ENCODE data around the gene ANKS1A.
"Not testable (repeated sequence)": the region's sequence is repeated elsewhere in the genome, so short reads cannot be mapped to it uniquely, and the experiment has no call there.

ANKS1A gene

GRCh38 chr6:34884996-34885395 lies 4.1 kb upstream of the ANKS1A start:
- DNase-seq: no peak

GRCh38 chr6:34885837-34886236 lies 3.2 kb upstream of the ANKS1A start:
- not testable (repeated sequence) for DNase-seq

DNA sequence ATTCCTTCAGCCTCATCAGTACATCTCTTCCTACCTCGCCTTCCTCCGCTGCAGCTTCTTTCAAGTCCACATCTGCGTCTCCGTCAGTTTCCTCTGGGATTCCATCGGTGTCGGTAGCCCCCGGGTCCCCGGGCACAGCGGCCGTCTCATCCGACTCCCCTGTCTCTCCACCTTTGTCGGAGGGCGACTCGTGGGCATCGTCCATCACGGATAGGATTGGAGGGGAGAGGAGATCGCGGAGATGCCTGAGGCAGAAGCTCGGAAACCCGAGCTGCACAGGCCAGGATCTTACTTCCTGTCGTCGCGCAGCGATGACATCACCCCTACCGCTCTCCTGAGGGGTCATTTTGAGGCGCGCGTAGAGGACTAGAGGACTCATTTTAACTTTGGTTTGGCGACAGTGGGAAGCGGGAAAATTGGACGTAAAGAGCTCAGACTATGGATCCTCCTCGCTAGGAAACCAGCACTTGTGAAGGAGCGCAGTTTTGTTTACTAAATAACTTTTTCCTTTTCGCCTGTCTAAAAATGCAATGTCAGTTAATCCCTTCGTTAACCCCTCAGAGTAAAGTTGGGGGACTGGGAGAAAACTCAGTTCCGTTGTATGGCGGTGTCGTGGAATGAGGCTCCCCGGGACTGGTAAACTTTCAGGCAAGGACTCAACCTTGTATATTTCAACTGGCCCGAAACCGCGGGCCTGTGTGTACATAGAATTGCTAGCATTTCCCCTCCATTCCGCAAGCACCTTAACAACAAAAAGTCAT lies 1.1 kb upstream of the ANKS1A start, which contains the start of gene TAF11:
Gene TAF11 (minus strand): TSS at position 290 of the 761 bp plus-strand sequence. CDS start 85 bp downstream, at position 205.
- DNase-seq: peak; percentile 84 to 90

GRCh38 chr6:34888514-34888856 lies 570 bp upstream of the ANKS1A start:
- no peak for DNase-seq

DNA sequence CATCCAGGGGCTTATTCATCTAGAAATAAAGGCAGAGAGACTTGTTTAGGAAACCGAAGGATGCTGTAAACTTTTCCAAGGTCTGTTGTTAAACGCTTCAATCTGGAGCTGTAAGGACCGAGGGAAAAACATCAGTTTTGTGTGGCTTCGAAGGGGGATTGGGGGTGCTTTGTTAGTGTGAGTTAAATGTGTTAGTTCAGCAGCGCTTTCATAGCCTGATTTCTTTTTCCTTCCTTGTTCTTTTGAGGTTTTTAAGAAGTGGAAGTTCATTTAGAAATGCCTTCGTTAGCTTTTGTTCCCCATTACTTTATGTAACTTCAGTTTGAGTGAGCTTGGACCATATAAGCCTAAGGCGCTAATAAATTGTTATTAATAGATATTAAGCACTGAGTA lies 1.5 kb downstream of the ANKS1A start:
- DNase-seq: no peak

- no peak for DNase-seq
Observed at GRCh38 chr6:34891296-34891695, 2.2 kb downstream of the ANKS1A start.

DNA sequence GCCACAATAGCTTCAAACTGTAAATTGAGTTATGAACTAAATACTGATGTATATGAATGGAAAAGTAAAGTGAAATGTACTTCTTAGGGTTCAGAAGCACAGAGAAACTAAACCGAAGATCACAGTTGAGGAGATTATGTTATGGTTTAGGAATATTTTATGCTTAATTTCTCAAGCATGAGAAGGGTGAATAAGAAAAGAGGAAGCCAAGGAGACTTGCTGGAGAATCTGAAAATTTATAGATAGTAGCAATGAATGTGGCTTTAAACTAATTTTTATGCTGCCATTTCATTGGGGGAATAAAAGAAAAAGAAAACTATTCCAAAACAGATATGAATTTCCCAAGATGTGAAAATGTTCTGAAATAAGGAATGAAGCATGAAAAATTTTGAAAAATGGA lies 5.6 kb downstream of the ANKS1A start:
- no peak for DNase-seq

DNA sequence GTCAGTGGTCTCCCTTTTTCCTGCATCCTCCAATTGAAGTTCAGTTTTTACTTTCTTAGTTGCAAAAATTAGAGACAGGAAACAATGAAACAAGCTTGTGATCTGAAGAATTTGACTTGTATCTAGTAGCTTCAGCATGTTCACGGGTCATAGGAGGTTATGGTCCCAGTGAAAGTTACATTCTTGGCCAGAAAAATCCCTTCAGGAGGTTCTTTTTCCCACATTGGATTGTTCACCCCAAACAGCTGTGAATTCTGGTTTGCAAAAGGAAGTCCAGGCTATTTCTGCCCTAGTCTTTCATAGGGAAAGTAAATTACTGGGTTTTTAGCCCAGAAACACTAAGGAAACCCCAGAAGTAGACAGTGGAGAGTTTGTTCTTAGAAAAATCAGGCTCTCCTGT lies 8.1 kb downstream of the ANKS1A start:
- no peak for DNase-seq

DNA sequence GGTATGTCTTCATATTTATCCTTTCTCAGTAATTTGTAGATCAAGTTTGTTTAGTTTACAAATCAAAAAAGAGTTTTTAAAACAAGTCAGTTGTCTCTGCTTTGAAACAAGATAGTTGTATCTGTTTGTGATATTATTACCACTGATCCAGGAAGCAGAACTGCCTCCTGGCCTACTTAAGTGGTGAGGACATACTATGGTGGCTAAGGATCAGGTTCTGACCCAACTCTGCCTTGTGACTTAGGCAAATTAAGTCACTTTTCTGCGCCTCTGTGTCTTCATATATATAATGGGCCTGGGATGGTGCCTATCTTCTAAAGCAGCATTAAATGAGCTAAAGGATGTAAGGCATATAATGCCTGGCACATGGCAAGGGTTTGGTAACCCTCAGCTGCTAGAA lies 8.7 kb downstream of the ANKS1A start:
- no peak for DNase-seq

DNA sequence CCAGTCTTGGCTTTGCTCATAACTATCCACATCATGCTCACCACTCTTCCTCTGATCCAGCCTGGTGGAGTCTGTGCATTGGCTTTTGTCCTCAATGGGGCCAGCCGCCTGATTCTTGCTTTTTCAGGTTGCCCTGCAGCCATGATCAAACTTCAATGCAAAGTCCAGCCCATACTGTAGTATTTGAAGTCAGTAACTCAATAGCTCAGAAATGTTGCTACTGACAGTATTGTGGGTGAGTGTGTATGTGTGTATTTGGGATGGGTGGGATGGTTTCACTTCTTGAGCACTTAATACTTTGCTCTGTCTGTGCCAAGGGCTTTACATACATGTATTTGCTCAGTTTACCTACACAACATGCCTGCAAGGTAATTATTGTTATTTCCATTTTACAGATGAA lies 10.7 kb downstream of the ANKS1A start:
- not testable (repeated sequence) for DNase-seq

DNA sequence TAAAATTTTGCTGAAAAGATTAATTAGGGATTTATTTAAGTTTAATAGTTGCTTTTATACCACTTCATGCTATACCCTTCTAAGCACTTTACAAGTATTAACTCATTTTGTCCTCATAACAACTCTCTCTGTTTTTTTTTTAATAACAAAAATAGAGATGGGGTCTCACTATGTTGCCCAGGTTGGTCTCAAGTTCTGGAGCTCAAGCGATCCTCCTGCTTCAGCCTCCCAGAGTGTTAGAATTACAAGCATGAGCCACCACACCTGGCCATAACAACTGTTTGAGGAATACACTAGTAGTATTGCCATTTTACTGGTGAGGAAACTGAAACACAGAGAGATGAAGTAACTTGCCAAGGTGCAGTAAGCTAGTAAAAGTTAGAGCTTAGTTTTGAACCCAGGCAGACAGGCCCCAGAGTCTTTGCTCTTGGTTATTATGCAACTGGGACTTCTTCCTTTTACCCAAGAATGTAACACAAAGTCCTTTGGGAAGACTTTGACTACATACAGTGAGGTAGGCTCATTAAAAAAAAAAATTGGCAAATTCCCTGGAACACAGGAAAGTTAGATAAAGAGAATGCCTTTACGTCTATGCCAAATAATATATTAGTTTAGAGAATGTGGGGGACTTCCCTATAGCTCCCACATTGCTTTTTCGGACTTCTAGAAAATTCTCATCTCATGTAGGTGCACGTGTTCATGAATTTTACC lies 11.4 kb downstream of the ANKS1A start:
- no peak for DNase-seq

DNA sequence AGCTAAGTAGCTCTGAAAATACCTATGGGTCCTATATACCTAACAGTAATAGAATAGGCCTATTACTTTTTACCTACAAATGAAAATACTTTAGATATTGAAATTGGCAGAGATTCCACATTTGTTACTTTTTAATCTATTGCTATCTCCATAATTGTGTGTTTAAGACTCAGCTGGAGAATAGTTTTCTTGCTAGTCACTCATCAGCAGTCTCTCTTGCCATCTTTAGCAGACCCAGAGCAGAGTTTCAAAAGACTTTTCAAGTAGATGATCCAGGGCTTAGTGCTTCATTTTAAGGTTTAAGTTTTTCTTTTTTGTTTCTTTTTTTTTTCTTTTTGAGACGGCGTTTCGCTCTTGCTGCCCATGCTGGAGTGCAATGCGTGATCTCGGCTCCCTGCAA lies 12.9 kb downstream of the ANKS1A start:
- no peak for DNase-seq

DNA sequence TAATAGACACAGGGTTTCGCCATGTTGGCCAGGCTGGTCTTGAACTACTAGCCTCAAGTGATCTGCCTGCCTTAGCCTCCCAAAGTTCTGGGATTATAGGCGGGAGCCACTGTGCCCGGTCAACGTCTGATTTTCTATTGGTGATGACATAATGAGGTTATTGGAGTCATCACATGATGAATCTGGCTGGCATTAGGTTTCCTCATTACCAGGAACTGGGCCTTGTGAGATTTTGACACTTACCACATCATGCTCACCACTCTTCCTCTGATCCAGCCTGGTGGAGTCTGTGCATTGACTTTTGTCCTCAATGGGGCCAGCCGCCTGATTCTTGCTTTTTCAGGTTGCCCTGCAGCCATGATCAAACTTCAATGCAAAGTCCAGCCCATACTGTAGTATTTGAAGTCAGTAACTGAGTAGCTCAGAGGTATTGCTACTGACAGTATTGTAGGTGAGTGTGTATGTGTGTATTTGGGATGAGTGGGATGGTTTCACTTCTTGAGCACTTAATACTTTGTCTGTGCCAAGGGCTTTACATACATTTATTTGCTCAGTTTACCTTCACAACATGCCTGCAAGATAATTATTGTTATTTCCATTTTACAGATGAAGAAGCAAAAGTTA lies 16.0 kb downstream of the ANKS1A start:
- no peak for DNase-seq

GRCh38 chr6:34906826-34907225 lies 17.8 kb downstream of the ANKS1A start:
- DNase-seq: no peak

- DNase-seq: no peak
Observed at GRCh38 chr6:34908194-34908593, 19.1 kb downstream of the ANKS1A start.

- peak in 1 of 2 experiments; percentile 29 for DNase-seq
Observed at GRCh38 chr6:34909320-34909883, 20.3 kb downstream of the ANKS1A start.

GRCh38 chr6:34911822-34912221 lies 22.8 kb downstream of the ANKS1A start:
- no peak for DNase-seq

DNA sequence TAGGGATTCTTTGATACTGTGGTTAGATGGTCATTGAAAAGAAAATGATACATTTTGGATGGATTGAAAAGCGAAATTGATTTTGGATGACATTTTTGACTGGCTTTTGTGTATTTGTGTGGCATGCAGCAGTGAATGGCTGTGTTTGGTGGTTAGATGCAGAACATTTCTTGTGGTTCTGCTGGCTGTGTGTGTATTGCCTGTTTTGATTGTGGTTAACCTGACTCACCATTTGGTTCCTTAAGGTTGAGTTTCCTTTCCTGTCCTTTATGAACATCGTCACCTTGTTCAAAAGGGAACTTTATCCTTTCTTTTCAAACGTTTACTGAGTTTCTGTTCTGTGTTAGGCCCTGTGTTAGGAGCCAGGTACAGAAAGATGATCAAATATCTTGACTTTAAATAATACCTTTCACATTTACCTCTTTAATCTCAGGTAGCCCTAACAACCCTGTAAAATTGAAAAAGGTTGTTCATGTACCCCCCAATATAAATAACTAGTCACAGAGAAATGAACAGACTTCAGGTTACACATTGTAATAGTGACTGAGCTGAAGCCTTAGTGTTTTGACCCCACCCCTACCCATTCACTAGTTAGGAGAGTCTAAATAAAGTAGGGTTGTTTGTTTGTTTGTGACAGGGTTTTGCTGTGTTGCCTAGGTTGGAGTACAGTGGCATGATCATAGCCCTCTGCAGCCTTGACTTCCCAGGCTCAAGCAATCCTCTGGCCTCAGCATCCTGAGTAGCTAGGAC lies 23.8 kb downstream of the ANKS1A start:
- DNase-seq: no peak

DNA sequence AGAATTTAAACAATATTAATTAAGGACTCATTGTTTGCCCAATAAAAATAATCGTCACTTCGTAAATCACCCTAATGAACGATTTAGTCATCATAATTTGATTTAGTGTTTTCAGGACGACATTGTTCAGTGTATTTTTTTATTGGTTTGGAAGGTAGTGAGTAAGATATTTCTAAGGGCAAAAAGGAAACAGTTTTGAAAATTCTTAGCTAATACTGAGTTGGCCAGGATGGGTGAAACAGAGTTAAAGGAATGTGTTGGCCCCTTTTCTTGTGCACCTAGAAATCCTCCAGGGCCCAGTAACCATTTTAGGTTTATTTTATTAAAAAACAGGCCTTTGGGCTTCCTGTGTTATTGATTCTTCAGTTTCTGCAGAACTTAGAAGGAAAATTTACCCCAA lies 25.3 kb downstream of the ANKS1A start:
- DNase-seq: no peak

DNA sequence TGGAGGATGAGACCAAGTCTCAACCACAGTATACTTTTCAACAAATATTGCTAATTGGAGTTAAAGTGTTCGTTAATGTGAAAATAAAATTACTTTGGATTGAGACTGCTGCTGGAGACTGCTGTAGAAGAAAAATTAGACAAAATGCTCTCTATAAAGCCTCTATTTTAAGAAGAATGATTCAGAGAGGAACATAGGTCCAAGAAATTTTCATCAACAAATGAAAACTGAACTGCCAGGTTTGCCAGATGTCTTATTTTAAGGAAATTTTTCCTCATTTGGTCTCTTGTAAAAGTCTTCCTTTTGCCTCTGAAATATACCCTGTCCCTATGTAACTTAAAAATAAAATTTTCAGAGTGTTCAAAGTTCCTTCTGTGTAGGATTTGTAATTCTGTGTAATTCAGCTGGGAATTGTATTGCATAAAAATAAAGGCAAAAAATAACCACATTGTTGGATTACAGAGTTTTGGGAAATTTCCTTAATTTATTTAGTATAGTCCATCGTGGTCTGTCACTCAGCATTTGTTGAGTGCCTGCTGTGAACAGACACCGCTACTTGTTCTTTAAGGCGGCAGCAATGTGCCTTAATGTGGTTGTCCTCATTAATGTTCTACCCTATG lies 27.4 kb downstream of the ANKS1A start:
- DNase-seq: no peak

- DNase-seq: no peak
Observed at GRCh38 chr6:34917626-34918285, 28.7 kb downstream of the ANKS1A start.

GRCh38 chr6:34919651-34920050 lies 30.6 kb downstream of the ANKS1A start:
- no peak for DNase-seq

Data from NCI-H1930 (cell line).